Measurements from ENCODE around the gene PET117. TPM values are rescaled to one million over a fixed set of nuclear protein-coding genes. Genes with fewer than 3 reads are reported as not detected.
"Not testable (repeated sequence)": the region's sequence is repeated elsewhere in the genome, so short reads cannot be mapped to it uniquely, and the experiment has no call there.

PET117 gene, protein sequence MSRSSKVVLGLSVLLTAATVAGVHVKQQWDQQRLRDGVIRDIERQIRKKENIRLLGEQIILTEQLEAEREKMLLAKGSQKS
- total RNA-seq (18.2 and 18.3 TPM in 2 replicates), polyA plus RNA-seq (25.7 and 27.9 TPM in 2 replicates)

- Histone ChIP-seq H3K27ac (peak within 1 kb of the TSS; percentile 89), H3K4me3 (peak within 1 kb of the TSS; percentile 88), H3K27me3 (no peaks in the 10 kb centered on the region), H3K9me3 (ENCODE audit: low read depth) (no peaks in the 10 kb centered on the region), H3K36me3 (no peaks in the 10 kb centered on the region), H3K4me1 (ENCODE audit: low read depth) (peaks cover 7% of the 10 kb centered on the region)
- DNase-seq (ENCODE audit: low read depth in 1 of 2, low spot score in 1 of 2) = peak; percentile 94 to 96
- TF ChIP-seq, protein P1, sequence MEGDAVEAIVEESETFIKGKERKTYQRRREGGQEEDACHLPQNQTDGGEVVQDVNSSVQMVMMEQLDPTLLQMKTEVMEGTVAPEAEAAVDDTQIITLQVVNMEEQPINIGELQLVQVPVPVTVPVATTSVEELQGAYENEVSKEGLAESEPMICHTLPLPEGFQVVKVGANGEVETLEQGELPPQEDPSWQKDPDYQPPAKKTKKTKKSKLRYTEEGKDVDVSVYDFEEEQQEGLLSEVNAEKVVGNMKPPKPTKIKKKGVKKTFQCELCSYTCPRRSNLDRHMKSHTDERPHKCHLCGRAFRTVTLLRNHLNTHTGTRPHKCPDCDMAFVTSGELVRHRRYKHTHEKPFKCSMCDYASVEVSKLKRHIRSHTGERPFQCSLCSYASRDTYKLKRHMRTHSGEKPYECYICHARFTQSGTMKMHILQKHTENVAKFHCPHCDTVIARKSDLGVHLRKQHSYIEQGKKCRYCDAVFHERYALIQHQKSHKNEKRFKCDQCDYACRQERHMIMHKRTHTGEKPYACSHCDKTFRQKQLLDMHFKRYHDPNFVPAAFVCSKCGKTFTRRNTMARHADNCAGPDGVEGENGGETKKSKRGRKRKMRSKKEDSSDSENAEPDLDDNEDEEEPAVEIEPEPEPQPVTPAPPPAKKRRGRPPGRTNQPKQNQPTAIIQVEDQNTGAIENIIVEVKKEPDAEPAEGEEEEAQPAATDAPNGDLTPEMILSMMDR (IDR thresholded peaks at IDR 0.05; ENCODE audit: low read depth, low read length) = no peak
Measured at GRCh38 chr20:18137412-18138265, at the start of gene PET117, which contains the start of gene KAT14. PET117 (plus strand) TSS chr20:18137863; CDS start chr20:18137956, 93 bp downstream. KAT14 (plus strand) TSS chr20:18137863; CDS start chr20:18142661, 4,798 bp downstream.

- not testable (repeated sequence) for H3K36me3 ChIP-seq; H3K4me3 ChIP-seq; H3K9me3 ChIP-seq (ENCODE audit: low read depth); DNase-seq (ENCODE audit: low read depth in 1 of 2, low spot score in 1 of 2); H3K4me1 ChIP-seq (ENCODE audit: low read depth); H3K27ac ChIP-seq; H3K27me3 ChIP-seq
Measured at GRCh38 chr20:18088298-18088697, 49.4 kb upstream of the PET117 start.

GRCh38 chr20:18088841-18089240 lies 48.8 kb upstream of the PET117 start:
- not testable (repeated sequence) for H3K27me3 ChIP-seq; H3K36me3 ChIP-seq; DNase-seq (ENCODE audit: low read depth in 1 of 2, low spot score in 1 of 2); H3K4me3 ChIP-seq; H3K9me3 ChIP-seq (ENCODE audit: low read depth); H3K27ac ChIP-seq; H3K4me1 ChIP-seq (ENCODE audit: low read depth)

- DNase-seq (ENCODE audit: low read depth in 1 of 2, low spot score in 1 of 2) = no peak
- Histone ChIP-seq H3K4me3 (no peak overlapping the region), H3K27ac (no peak overlapping the region), H3K4me1 (ENCODE audit: low read depth) (no peaks in the 10 kb centered on the region), H3K36me3 (no peaks in the 10 kb centered on the region), H3K9me3 (ENCODE audit: low read depth) (no peaks in the 10 kb centered on the region), H3K27me3 (no peaks in the 10 kb centered on the region)
- TF ChIP-seq, protein P1 (IDR thresholded peaks at IDR 0.05; ENCODE audit: low read depth, low read length) = no peak
Measured at GRCh38 chr20:18090044-18090443, 47.6 kb upstream of the PET117 start.

DNA sequence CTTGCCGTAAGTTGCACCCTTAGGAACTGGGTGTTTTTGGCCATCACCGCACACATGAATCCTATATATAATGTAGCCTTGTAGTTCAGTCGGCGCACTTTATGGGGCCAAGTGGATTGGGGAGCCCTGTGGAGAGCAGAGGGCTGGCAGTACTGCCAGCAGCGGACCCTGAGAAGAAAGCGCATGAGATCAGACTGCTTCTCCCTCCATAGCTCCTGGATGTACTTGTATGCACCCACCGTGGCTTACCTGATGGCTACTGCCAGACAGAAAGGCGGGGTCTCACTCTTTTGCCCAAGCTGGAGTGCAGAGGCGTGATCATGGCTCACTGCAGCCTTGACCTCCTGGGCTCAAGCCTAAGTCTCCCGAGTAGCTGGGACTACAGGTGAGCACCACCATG lies 47.2 kb upstream of the PET117 start:
- no peak for DNase-seq (ENCODE audit: low read depth in 1 of 2, low spot score in 1 of 2)
- Histone ChIP-seq H3K4me1 (ENCODE audit: low read depth) (no peaks in the 10 kb centered on the region), H3K9me3 (ENCODE audit: low read depth) (no peaks in the 10 kb centered on the region), H3K36me3 (no peaks in the 10 kb centered on the region), H3K4me3 (no peak overlapping the region), H3K27me3 (no peaks in the 10 kb centered on the region), H3K27ac (no peak overlapping the region)
- TF ChIP-seq, protein P1 (IDR thresholded peaks at IDR 0.05; ENCODE audit: low read depth, low read length) = no peak

- TF ChIP-seq, protein P1 (IDR thresholded peaks at IDR 0.05; ENCODE audit: low read depth, low read length) = no peak
- no peaks in the 10 kb centered on the region for H3K9me3 ChIP-seq (ENCODE audit: low read depth)
Measured at GRCh38 chr20:18091623-18092022, 46.0 kb upstream of the PET117 start.

More at GRCh38 chr20:18091623-18092022, 46.0 kb upstream of the PET117 start:
- peak in 1 of 2 donors; percentile 2 for DNase-seq (ENCODE audit: low read depth in 1 of 2, low spot score in 1 of 2)
- Histone ChIP-seq H3K27me3 (no peaks in the 10 kb centered on the region), H3K4me3 (no peak overlapping the region), H3K27ac (no peak overlapping the region), H3K4me1 (ENCODE audit: low read depth) (no peaks in the 10 kb centered on the region), H3K36me3 (no peaks in the 10 kb centered on the region)

Measured in cardiac muscle cell (in vitro differentiated cells and primary cell).